Measurements from ENCODE around the gene CDON.

- no peak for TF ChIP-seq POLR2AphosphoS5 (IDR thresholded peaks at IDR 0.05; ENCODE audit: low read depth, low read length)
- TF ChIP-seq, protein P1, sequence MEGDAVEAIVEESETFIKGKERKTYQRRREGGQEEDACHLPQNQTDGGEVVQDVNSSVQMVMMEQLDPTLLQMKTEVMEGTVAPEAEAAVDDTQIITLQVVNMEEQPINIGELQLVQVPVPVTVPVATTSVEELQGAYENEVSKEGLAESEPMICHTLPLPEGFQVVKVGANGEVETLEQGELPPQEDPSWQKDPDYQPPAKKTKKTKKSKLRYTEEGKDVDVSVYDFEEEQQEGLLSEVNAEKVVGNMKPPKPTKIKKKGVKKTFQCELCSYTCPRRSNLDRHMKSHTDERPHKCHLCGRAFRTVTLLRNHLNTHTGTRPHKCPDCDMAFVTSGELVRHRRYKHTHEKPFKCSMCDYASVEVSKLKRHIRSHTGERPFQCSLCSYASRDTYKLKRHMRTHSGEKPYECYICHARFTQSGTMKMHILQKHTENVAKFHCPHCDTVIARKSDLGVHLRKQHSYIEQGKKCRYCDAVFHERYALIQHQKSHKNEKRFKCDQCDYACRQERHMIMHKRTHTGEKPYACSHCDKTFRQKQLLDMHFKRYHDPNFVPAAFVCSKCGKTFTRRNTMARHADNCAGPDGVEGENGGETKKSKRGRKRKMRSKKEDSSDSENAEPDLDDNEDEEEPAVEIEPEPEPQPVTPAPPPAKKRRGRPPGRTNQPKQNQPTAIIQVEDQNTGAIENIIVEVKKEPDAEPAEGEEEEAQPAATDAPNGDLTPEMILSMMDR (IDR thresholded peaks at IDR 0.05), result no peak
- TF ChIP-seq USF2 (IDR thresholded peaks at IDR 0.05; ENCODE audit: borderline replicate concordance, low read depth, low read length), result no peak
- no peak for TF ChIP-seq TEAD4 (IDR thresholded peaks at IDR 0.05; ENCODE audit: borderline replicate concordance, insufficient read depth)
- no peak for TF ChIP-seq ELF1 (IDR thresholded peaks at IDR 0.05)
- TF ChIP-seq MXI1 (IDR thresholded peaks at IDR 0.05; ENCODE audit: low read depth, low read length), result no peak
- TF ChIP-seq YY1 (IDR thresholded peaks at IDR 0.05; ENCODE audit: low read depth), result no peak
- TF ChIP-seq RFX5 (IDR thresholded peaks at IDR 0.05; ENCODE audit: low read length), result no peak
- no peak for TF ChIP-seq EP300 (IDR thresholded peaks at IDR 0.05; ENCODE audit: borderline replicate concordance in 1 of 2, low read depth in 1 of 2, low read length in 1 of 2)
- no peak for TF ChIP-seq EZH2phosphoT487 (IDR thresholded peaks at IDR 0.05; ENCODE audit: borderline replicate concordance, low read depth)
- TF ChIP-seq SMC3 (IDR thresholded peaks at IDR 0.05; ENCODE audit: low read depth, low read length), result no peak
- no peak for TF ChIP-seq SIN3A (IDR thresholded peaks at IDR 0.05; ENCODE audit: borderline replicate concordance, low read depth, low read length)
- TF ChIP-seq RAD21 (IDR thresholded peaks at IDR 0.05; ENCODE audit: low read length), result no peak
Measured at GRCh38 chr11:126109941-126110731, 47.5 kb upstream of the CDON start.
